Measurements from ENCODE around the gene LRRN4CL.

LRRN4CL gene

DNA sequence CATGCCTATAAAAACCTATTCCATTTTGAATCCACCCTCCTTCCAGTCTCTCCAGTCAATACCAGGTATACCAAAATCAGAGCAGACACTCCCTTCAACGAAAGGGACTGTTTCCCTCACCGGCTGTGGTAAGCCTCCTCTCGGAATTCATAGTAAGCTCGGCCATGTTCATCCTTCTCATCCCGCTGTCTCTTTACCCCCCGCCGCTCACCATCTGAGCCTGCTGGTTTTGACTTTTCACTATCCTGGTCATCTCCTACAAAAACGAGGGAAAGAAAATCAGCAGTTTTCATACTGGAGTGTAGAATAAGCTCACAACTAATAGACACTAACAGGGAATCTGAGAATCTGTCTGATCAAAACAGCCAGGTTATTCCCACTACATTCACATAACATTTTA, 34.8 kb upstream of the LRRN4CL start:
- Histone ChIP-seq H3K36me3 (ENCODE audit: insufficient read depth, low read length) (peaks cover 73% of the 10 kb centered on the region), H3K4me2 (ENCODE audit: low read length) (peak overlapping the region; percentile 75), H3K4me1 (ENCODE audit: insufficient read depth, low read length, severe bottlenecking) (peaks cover 16% of the 10 kb centered on the region), H3F3A (ENCODE audit: insufficient read depth, low read length) (no peaks in the 10 kb centered on the region), H3K79me2 (ENCODE audit: insufficient read depth, low read length) (peaks cover 42% of the 10 kb centered on the region), H3K9ac (ENCODE audit: low read length) (peak overlapping the region; percentile 82; the same call in 1 of the 2 replicates), H3K4me3 (ENCODE audit: low read depth, low read length, poor library complexity, severe bottlenecking) (peak overlapping the region; percentile 99), H3K27ac (ENCODE audit: low read depth, low read length, poor library complexity, severe bottlenecking) (no peak overlapping the region), H4K20me1 (ENCODE audit: insufficient read depth, low read length) (no peaks in the 10 kb centered on the region; the same call in 1 of the 2 replicates), H2AFZ (ENCODE audit: low read length) (no peak overlapping the region), H3K27me3 (ENCODE audit: insufficient read depth, low read length) (no peaks in the 10 kb centered on the region), H3K9me2 (ENCODE audit: low read depth, low read length) (no peaks in the 10 kb centered on the region), H3K9me3 (ENCODE audit: low read length) (no peaks in the 10 kb centered on the region)
- no peak for TF ChIP-seq EZH2 (IDR thresholded peaks at IDR 0.05; ENCODE audit: borderline replicate concordance, low read length)
- TF ChIP-seq, protein P1, sequence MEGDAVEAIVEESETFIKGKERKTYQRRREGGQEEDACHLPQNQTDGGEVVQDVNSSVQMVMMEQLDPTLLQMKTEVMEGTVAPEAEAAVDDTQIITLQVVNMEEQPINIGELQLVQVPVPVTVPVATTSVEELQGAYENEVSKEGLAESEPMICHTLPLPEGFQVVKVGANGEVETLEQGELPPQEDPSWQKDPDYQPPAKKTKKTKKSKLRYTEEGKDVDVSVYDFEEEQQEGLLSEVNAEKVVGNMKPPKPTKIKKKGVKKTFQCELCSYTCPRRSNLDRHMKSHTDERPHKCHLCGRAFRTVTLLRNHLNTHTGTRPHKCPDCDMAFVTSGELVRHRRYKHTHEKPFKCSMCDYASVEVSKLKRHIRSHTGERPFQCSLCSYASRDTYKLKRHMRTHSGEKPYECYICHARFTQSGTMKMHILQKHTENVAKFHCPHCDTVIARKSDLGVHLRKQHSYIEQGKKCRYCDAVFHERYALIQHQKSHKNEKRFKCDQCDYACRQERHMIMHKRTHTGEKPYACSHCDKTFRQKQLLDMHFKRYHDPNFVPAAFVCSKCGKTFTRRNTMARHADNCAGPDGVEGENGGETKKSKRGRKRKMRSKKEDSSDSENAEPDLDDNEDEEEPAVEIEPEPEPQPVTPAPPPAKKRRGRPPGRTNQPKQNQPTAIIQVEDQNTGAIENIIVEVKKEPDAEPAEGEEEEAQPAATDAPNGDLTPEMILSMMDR (IDR thresholded peaks at IDR 0.05; ENCODE audit: low read length) = no peak

DNA sequence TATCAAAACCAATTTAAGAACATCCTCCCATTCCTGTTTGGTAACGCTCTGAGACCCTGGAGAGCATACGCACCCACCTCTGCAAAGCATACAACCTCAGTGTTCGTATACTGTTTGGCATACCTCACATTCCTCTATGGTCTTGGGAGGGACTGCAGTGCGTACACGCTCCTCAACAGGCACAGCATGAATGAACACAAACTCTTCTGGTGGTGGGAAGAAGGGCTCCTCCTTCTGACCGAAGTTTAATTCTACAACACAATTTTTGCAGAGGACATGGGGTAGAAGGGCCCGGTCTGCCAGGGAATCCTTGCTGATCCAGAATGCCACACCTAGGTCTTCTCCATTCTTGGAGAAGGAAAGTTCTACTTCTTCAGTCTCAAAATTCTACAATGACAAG, 32.7 kb upstream of the LRRN4CL start:
- TF ChIP-seq, protein P1 (IDR thresholded peaks at IDR 0.05; ENCODE audit: low read length) = peak; percentile 28; the same call in 1 of the 2 replicates
- no peak for TF ChIP-seq EZH2 (IDR thresholded peaks at IDR 0.05; ENCODE audit: borderline replicate concordance, low read length)
- H2AFZ ChIP-seq (ENCODE audit: low read length) = no peak overlapping the region
- no peak overlapping the region for H3K4me2 ChIP-seq (ENCODE audit: low read length)
- no peaks in the 10 kb centered on the region for H3K27me3 ChIP-seq (ENCODE audit: insufficient read depth, low read length)
- no peak overlapping the region for H3K27ac ChIP-seq (ENCODE audit: low read depth, low read length, poor library complexity, severe bottlenecking)
- no peaks in the 10 kb centered on the region for H3K9me3 ChIP-seq (ENCODE audit: low read length)
- H3K9me2 ChIP-seq (ENCODE audit: low read depth, low read length) = no peaks in the 10 kb centered on the region
- no peaks in the 10 kb centered on the region for H3F3A ChIP-seq (ENCODE audit: insufficient read depth, low read length)
- H3K36me3 ChIP-seq (ENCODE audit: insufficient read depth, low read length) = peaks cover 95% of the 10 kb centered on the region
- no peak overlapping the region for H3K9ac ChIP-seq (ENCODE audit: low read length)
- H3K79me2 ChIP-seq (ENCODE audit: insufficient read depth, low read length) = peaks cover 34% of the 10 kb centered on the region
- H4K20me1 ChIP-seq (ENCODE audit: insufficient read depth, low read length) = no peaks in the 10 kb centered on the region; the same call in 1 of the 2 replicates
- peaks cover 16% of the 10 kb centered on the region for H3K4me1 ChIP-seq (ENCODE audit: insufficient read depth, low read length, severe bottlenecking)
- H3K4me3 ChIP-seq (ENCODE audit: low read depth, low read length, poor library complexity, severe bottlenecking) = no peak overlapping the region

- no peaks in the 10 kb centered on the region for H3K27me3 ChIP-seq (ENCODE audit: insufficient read depth, low read length)
- no peak overlapping the region for H3K27ac ChIP-seq (ENCODE audit: low read depth, low read length, poor library complexity, severe bottlenecking)
- no peak overlapping the region for H3K4me2 ChIP-seq (ENCODE audit: low read length)
- no peaks in the 10 kb centered on the region for H4K20me1 ChIP-seq (ENCODE audit: insufficient read depth, low read length)
- no peak overlapping the region for H3K4me3 ChIP-seq (ENCODE audit: low read depth, low read length, poor library complexity, severe bottlenecking)
- H3K9me3 ChIP-seq (ENCODE audit: low read length) = no peaks in the 10 kb centered on the region
- peaks cover 98% of the 10 kb centered on the region for H3K36me3 ChIP-seq (ENCODE audit: insufficient read depth, low read length)
- H3K9ac ChIP-seq (ENCODE audit: low read length) = no peak overlapping the region
- no peaks in the 10 kb centered on the region for H3F3A ChIP-seq (ENCODE audit: insufficient read depth, low read length)
- H3K79me2 ChIP-seq (ENCODE audit: insufficient read depth, low read length) = peaks cover 11% of the 10 kb centered on the region
- TF ChIP-seq, protein P1 (IDR thresholded peaks at IDR 0.05; ENCODE audit: low read length) = no peak
- TF ChIP-seq EZH2 (IDR thresholded peaks at IDR 0.05; ENCODE audit: borderline replicate concordance, low read length) = no peak
- no peaks in the 10 kb centered on the region for H3K9me2 ChIP-seq (ENCODE audit: low read depth, low read length)
- H3K4me1 ChIP-seq (ENCODE audit: insufficient read depth, low read length, severe bottlenecking) = peaks cover 7% of the 10 kb centered on the region
- H2AFZ ChIP-seq (ENCODE audit: low read length) = no peak overlapping the region
These were observed 30.1 kb upstream of the LRRN4CL start for GRCh38 chr11:62719302-62719978.
